Pancreas (tissue), 10 donors: Measurements from ENCODE around the gene TUBB. TPM values are rescaled to one million over a fixed set of nuclear protein-coding genes. Genes with fewer than 3 reads are reported as not detected.

Experiments
- ATAC-seq, 4 donors: fragments of 200-7000 bp; cut with Tn5 transposase; one replicate each; pipeline versions ENCODE4 v1.8.0 to v1.9.1; 2020; ENCODE audit warnings: mild to moderate bottlenecking in 4 of 4, moderate library complexity in 4 of 4
- DNase-seq, 6 donors: peaks; one replicate each; pipeline ENCODE4 v3.0.0-alpha.2; 2020
- FAIRE-seq: peaks from 2 replicates; lab custom pipeline; 2012; peaks lifted over from hg19 to GRCh38; lab: Jason Lieb, UNC
- H3K27ac ChIP-seq, 4 donors: fragments of 200-600 bp; sonication (generic); 1 replicate in 3 of 4; 2 replicates in 1 of 4; pipeline versions ENCODE4 v1.5.0 to v1.8.0; 2020
- H3K27me3 ChIP-seq, 4 donors: fragments of 200-600 bp; one replicate each; pipeline ENCODE4 v1.8.0; 2021
- H3K36me3 ChIP-seq, 3 donors: fragments of 200-600 bp; sonication (generic) in 1 of 3; one replicate each; pipeline versions ENCODE4 v1.5.0 to v1.8.0; 2020 to 2021
- H3K4me1 ChIP-seq, 3 donors: fragments of 200-600 bp; one replicate each; pipeline ENCODE4 v1.8.0; 2021
- H3K4me3 ChIP-seq, 4 donors: fragments of 200-600 bp; sonication (generic) in 2 of 4; one replicate each; pipeline versions ENCODE4 v1.5.0 to v1.8.0; 2020 to 2021
- H3K9me3 ChIP-seq, 4 donors: fragments of 200-600 bp; one replicate each; pipeline ENCODE4 v1.8.0; 2021
- WGBS, 2 donors: extraction: QIAGEN DNeasy Blood & Tissue Kit; methylation state at CpG; one replicate each; pipeline ENCODE4 v1.1.7; 2013; 5-methylcytosine and 5-hydroxymethylcytosine counted together
- intact Hi-C, 3 donors: fragments of 100-400 bp; cut with DNase I; formaldehyde crosslinking; loops; one replicate each; pipeline versions ENCODE4 v1.11.1 to v1.14.2; 2022
- polyA plus RNA-seq, 2 donors: library from polyadenylated mRNA; stranded (reverse); fragments of 200-250 nt; gene quantifications; one replicate each; pipeline ENCODE4 v1.2.3, GENCODE V29; 2013
- total RNA-seq, 6 donors: library from RNA; stranded (reverse); fragmentation: NEBNext Ultra II Directional in 4 of 6; extraction: Animal tissue kit (Norgen Biotek cat#: 25700) in 4 of 6; gene quantifications; one replicate each; pipeline versions ENCODE4 v1.2.1 to v1.2.4, GENCODE V29; 2021 to 2023
- TF ChIP-seq, protein P1 (sequence below), 4 donors: fragments of 200-600 bp; sonication (generic) in 3 of 4; IDR thresholded peaks; one replicate each; pipeline versions ENCODE4 v1.5.0 to v1.8.0; 2021; ENCODE audit warnings: antibody characterized with exemption in 4 of 4
- donor health status: healthy with polysubstance abuse.
- donor health status: DM: no; HTN: no; CAD: no; lungs with moderate emphysema.
- donor health status: DM: no; HTN: no; CAD: no.
- donor health status: control.
- donor health status: control.
- donor health status: Bipolar disorder and iron deficiency.
- donor health status: DM: yes; HTN: yes; CAD: no.
- donor health status: DM: no; HTN: no; CAD: no.
- donor health status: DM: no; HTN: no; CAD: no.
- donor health status: DM: yes; HTN: yes; CAD: no.

The TUBB gene
- total and polyA plus RNA-seq, 8 donors: 66.1 to 171 (median 106) TPM

DNA sequence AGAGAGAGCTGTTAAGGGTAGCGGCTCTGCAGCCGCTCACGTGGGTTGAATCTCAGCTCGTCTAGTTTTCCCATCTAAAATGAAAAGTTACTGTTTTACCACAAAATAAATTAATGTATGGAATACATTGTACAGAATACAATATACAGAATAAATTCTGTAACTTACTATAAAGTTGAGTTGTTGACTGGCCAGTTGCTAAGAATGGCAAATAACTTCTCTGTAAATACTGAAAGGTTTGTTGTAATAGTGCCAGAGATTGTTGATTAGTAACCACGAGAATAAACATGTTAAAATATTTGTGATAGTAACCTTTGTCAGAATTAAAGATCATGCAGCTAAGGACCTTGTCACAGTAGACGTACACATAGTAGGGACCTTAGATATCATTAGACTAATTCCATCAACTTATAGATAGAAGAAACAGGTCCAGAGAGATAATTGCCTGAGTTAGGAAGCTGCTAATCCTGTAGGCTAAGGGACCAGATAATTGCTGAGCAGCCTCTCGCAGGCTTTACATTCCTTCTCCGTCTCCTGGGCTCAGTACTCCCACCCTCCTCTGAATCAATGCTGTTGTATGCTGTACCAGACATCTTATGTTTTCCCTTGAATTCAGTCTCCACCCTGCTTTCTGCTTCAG lies 28.8 kb upstream of the TUBB start:
- TF ChIP-seq, protein P1, sequence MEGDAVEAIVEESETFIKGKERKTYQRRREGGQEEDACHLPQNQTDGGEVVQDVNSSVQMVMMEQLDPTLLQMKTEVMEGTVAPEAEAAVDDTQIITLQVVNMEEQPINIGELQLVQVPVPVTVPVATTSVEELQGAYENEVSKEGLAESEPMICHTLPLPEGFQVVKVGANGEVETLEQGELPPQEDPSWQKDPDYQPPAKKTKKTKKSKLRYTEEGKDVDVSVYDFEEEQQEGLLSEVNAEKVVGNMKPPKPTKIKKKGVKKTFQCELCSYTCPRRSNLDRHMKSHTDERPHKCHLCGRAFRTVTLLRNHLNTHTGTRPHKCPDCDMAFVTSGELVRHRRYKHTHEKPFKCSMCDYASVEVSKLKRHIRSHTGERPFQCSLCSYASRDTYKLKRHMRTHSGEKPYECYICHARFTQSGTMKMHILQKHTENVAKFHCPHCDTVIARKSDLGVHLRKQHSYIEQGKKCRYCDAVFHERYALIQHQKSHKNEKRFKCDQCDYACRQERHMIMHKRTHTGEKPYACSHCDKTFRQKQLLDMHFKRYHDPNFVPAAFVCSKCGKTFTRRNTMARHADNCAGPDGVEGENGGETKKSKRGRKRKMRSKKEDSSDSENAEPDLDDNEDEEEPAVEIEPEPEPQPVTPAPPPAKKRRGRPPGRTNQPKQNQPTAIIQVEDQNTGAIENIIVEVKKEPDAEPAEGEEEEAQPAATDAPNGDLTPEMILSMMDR (IDR thresholded peaks at IDR 0.05): no peak
- H3K4me3 ChIP-seq: peak overlapping the region; percentile 32 to 51 (median 50)
- H3K27me3 ChIP-seq: no peaks in the 10 kb centered on the region
- WGBS, 2 donors: 5 to 7% methylated on average over 8 of the region's 8 CpGs
- intact Hi-C loops: no loop called here
- no peak for ATAC-seq
- H3K4me1 ChIP-seq: peaks cover 6 to 20% (median 7%) of the 10 kb centered on the region in 3 donors
- H3K9me3 ChIP-seq: no peaks in the 10 kb centered on the region
- no peak for FAIRE-seq
- DNase-seq: no peak
- H3K36me3 ChIP-seq: no peaks in the 10 kb centered on the region
- H3K27ac ChIP-seq: peak overlapping the region; percentile 41 to 73 (median 66)

DNA sequence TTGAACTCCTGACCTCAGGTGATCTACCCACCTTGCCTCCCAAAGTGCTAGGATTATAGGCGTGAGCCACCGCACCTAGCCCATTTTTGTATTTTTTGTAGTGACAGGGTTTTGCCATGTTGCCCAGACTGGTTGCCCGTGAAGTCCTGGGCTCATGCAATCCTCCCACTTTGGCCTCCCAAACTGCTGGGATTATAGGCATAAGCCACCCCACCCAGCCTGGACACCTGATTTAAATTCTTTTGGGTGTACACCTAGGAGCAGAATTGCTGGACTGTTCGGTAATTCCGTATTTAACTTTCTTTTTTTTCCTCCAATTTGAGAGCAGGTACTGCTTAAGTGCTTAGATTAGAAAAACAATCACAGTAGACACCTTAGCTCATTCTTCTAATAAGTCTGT lies 23.7 kb upstream of the TUBB start:
- WGBS, 2 donors: 93 to 94% methylated on average over 5 of the region's 5 CpGs
- DNase-seq: peak in 1 of 6 donors; percentile 4
- intact Hi-C loops: no loop called here
- peak overlapping the region in 1 of 4 donors; percentile 29 for H3K27ac ChIP-seq
- H3K27me3 ChIP-seq: no peaks in the 10 kb centered on the region
- H3K4me3 ChIP-seq: no peak overlapping the region
- TF ChIP-seq, protein P1 (IDR thresholded peaks at IDR 0.05): no peak
- FAIRE-seq: no peak
- no peak for ATAC-seq
- H3K36me3 ChIP-seq: no peaks in the 10 kb centered on the region
- peaks cover 0 to 7% (median 1%) of the 10 kb centered on the region in 3 donors for H3K4me1 ChIP-seq
- no peaks in the 10 kb centered on the region for H3K9me3 ChIP-seq

GRCh38 chr6:30700340-30700739 lies 19.8 kb upstream of the TUBB start:
- WGBS, 2 donors: 70 to 73% methylated on average over 4 of the region's 4 CpGs
- Histone ChIP-seq H3K27me3 (no peaks in the 10 kb centered on the region), H3K27ac (no peak overlapping the region), H3K4me3 (no peak overlapping the region), H3K36me3 (no peaks in the 10 kb centered on the region), H3K9me3 (no peaks in the 10 kb centered on the region), H3K4me1 (no peaks in the 10 kb centered on the region)
- FAIRE-seq (no peak), DNase-seq (peak in 2 of 6 donors; percentile 10 to 13), ATAC-seq (peak in 2 of 4 donors; percentile 60 to 71)
- intact Hi-C loops: no loop called here
- TF ChIP-seq, protein P1 (IDR thresholded peaks at IDR 0.05): no peak

DNA sequence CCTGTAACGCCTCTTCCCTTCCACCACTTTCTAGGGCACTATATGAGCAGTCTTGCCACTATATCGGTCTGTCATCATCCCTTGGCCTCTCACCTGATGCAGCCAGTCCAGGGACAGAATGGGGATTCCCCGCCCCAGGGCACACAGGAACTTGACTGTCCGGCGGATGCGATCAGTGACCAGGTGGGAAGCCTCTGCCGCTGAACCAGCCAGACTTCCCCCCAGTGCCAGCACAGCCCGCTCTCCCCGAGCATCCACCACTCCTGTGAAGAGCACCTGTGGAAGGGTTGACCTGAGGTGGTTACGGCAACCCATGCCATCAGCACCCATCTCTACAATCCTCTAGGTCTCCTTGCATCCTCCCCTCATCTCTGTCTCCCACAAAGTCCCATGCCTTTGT lies 17.1 kb upstream of the TUBB start:
- Histone ChIP-seq H3K4me1 (peaks cover 0 to 11% (median 5%) of the 10 kb centered on the region in 3 donors), H3K36me3 (no peaks in the 10 kb centered on the region), H3K9me3 (no peaks in the 10 kb centered on the region), H3K27ac (no peak overlapping the region), H3K4me3 (no peak overlapping the region), H3K27me3 (no peaks in the 10 kb centered on the region)
- no peak for FAIRE-seq
- TF ChIP-seq, protein P1 (IDR thresholded peaks at IDR 0.05): no peak
- DNase-seq: peak in 3 of 6 donors; percentile 9 to 59 (median 47)
- intact Hi-C loops: no loop called here
- ATAC-seq: no peak
- 94 to 96% methylated on average over 10 of the region's 10 CpGs for WGBS, 2 donors

DNA sequence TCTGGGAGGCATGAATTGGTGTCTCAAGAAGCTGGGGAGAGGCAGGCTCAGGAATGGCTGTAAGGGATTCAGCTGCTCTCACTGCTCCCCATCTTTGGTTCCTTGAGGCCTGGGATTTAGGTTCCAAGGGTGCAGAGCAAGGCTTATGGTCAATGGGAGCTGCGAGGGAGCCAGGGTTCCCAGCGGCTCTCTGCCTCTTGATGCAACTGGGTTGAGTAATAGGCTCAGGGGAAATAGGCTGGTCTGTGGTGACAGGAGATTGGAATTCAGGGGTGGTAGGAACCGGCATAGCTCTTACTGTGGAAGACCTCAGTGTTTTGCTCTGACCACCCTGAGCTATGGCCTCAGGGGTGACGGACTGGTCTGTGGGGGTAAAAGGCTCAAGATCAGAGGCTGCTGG lies 16.3 kb upstream of the TUBB start:
- H3K9me3 ChIP-seq: no peaks in the 10 kb centered on the region
- H3K27me3 ChIP-seq: no peaks in the 10 kb centered on the region
- peak in 3 of 6 donors; percentile 3 to 24 (median 24) for DNase-seq
- H3K4me1 ChIP-seq: peaks cover 0 to 12% (median 5%) of the 10 kb centered on the region in 3 donors
- H3K27ac ChIP-seq: no peak overlapping the region
- TF ChIP-seq, protein P1 (IDR thresholded peaks at IDR 0.05): no peak
- H3K36me3 ChIP-seq: no peaks in the 10 kb centered on the region
- intact Hi-C loops: no loop called here
- FAIRE-seq: no peak
- no peak overlapping the region for H3K4me3 ChIP-seq
- 94 to 97% methylated on average over 4 of the region's 4 CpGs for WGBS, 2 donors
- no peak for ATAC-seq
